Measurements from ENCODE around the gene PRRC2A. TPM values are rescaled to one million over a fixed set of nuclear protein-coding genes. Genes with fewer than 3 reads are reported as not detected.

PRRC2A gene
- total RNA-seq, 4 donors from 2014 or later, result 57.4 to 131 (median 73.7) TPM

DNA sequence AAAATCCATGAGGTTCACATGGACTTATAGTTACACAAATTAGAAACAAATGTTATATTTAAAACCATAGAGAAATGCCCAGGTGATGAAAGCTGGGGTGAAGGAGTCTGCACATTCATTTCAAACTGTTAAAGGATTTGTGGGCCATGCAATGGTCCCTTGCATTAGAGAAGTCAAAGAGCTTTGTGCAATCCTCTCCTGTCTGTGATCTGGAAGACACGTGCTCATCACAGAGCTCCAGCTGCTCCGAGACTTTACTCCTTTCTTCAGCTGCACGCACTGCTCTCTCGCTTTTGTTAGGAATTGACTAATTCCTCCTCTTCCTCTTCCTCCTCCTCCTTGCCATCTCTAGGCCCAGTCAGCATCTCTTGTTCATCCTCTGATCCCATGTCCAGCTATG, 9.5 kb upstream of the PRRC2A start:
- DNase-seq (ENCODE audit: low spot score in 2 of 2), result no peak
- no peak overlapping the region for H3K4me3 ChIP-seq (ENCODE audit: low read depth, poor library complexity, severe bottlenecking)
- WGBS, 2 donors, result 41 to 81% methylated on average over 4 of the region's 4 CpGs
- TF ChIP-seq, protein P1, sequence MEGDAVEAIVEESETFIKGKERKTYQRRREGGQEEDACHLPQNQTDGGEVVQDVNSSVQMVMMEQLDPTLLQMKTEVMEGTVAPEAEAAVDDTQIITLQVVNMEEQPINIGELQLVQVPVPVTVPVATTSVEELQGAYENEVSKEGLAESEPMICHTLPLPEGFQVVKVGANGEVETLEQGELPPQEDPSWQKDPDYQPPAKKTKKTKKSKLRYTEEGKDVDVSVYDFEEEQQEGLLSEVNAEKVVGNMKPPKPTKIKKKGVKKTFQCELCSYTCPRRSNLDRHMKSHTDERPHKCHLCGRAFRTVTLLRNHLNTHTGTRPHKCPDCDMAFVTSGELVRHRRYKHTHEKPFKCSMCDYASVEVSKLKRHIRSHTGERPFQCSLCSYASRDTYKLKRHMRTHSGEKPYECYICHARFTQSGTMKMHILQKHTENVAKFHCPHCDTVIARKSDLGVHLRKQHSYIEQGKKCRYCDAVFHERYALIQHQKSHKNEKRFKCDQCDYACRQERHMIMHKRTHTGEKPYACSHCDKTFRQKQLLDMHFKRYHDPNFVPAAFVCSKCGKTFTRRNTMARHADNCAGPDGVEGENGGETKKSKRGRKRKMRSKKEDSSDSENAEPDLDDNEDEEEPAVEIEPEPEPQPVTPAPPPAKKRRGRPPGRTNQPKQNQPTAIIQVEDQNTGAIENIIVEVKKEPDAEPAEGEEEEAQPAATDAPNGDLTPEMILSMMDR (IDR thresholded peaks at IDR 0.05), result no peak
- TF ChIP-seq POLR2A (IDR thresholded peaks at IDR 0.05), result no peak
- intact Hi-C loops (cut with DNase I; ENCODE audit: low total_unique reads), result no loop called here

DNA sequence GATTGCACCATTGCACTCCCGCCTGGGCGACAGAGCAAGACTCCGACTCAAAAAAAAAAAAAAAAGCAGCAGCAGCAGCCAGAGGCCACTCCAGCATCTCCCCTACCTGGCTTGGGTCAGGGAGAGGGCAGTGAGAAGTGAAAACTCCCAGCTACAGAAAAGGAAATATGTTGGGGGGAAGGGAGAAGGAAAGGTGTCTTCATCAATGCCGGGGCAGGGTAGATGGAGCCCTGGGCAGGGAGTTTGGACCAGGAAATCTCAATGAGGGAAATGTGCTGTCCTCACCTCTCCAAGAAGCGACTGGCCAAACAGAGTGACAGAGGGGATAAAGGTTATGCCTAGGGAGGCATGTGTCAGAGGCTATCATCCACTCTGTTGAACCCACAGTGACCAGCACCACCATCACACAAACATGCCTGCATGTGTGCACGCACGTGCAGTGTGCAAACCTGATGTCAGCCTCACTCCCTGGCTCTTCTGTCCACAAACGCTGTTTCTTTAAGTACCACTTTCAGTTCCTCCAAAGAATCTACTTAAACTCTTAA, 6.4 kb upstream of the PRRC2A start:
- TF ChIP-seq, protein P1 (IDR thresholded peaks at IDR 0.05), result no peak
- no peak for TF ChIP-seq POLR2A (IDR thresholded peaks at IDR 0.05)
- H3K4me3 ChIP-seq (ENCODE audit: low read depth, poor library complexity, severe bottlenecking), result no peak overlapping the region
- WGBS, 2 donors, result 72 to 84% methylated on average over 8 of the region's 8 CpGs
- DNase-seq (ENCODE audit: low spot score in 2 of 2), result no peak
- intact Hi-C loops (cut with DNase I; ENCODE audit: low total_unique reads), result no loop called here

DNA sequence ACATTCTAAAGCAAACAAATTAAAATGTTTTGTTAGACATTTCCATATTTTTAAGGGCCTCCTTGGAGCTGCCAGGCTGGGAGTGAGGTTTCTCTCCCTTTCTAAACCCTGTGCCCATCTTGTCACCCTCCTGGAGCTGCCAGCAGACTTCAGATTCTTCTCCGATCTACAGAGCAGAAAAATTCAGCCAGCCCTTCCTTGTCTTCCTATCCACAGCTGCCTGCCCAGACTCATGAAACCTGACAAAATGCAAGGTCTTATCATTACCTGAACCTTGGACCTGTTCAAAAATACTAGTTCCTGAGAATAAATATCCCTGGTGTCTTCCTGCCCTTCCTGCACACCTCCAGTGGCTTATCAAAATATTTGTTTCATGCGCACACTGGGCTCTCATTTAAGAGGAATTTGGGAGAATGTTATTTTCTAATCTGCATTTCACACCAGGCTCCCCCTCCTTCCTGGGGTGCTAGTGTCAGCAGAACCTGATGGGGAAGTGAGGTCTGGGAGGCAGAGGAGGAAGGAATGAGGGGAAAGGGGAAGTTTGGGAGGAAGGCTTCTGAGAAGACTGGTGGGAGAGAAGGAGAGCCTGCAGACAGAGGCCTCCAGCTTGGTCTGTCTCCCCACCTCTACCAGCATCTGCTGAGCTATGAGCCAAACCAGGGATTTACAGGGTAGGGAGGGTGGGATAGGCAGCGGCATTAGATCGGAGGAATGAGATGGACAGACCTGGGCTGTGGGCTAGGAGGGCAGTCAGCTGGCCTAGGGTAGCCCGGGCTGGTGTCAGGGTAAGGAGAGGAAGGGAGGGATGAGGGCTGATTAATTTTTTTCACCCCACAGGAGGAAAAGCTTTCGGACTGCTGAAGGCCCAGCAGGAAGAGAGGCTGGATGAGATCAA, 5.6 kb upstream of the PRRC2A start, which contains the start of gene AIF1:
TSS of gene AIF1 (plus strand) at position 551 of the 895 bp plus-strand sequence. CDS start at position 647, 96 bp downstream.
- no peak within 1 kb of the TSS for H3K4me3 ChIP-seq (ENCODE audit: low read depth, poor library complexity, severe bottlenecking)
- WGBS, 2 donors, result 63 to 77% methylated on average over 6 of the region's 6 CpGs
- no peak for TF ChIP-seq POLR2A (IDR thresholded peaks at IDR 0.05)
- TF ChIP-seq, protein P1 (IDR thresholded peaks at IDR 0.05), result no peak
- no peak for DNase-seq (ENCODE audit: low spot score in 2 of 2)
- intact Hi-C loops (cut with DNase I; ENCODE audit: low total_unique reads), result no loop called here

DNA sequence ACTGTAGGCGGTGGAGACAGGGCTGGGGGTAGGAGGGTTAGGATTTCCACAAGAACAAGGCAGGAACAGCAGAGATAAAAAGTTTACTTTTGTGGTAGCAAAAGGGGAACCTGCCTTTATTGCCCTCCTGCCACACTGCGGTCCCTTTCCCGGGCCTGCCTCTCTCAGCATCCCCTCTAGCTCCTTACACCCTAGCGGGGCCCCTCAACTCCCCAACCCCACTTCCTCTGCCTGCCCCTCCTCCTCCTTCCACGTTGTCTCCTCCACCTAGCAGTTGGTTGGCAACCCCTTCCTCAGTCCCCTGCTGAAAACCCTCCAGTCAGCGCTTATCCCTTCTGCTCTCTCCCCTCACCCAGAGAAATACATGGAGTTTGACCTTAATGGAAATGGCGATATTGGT, 4.8 kb upstream of the PRRC2A start:
- intact Hi-C loops (cut with DNase I; ENCODE audit: low total_unique reads), result no loop called here
- no peak for TF ChIP-seq POLR2A (IDR thresholded peaks at IDR 0.05)
- TF ChIP-seq, protein P1 (IDR thresholded peaks at IDR 0.05), result no peak
- DNase-seq (ENCODE audit: low spot score in 2 of 2), result no peak
- 60 to 62% methylated on average over 7 of the region's 7 CpGs for WGBS, 2 donors
- H3K4me3 ChIP-seq (ENCODE audit: low read depth, poor library complexity, severe bottlenecking), result no peak overlapping the region

DNA sequence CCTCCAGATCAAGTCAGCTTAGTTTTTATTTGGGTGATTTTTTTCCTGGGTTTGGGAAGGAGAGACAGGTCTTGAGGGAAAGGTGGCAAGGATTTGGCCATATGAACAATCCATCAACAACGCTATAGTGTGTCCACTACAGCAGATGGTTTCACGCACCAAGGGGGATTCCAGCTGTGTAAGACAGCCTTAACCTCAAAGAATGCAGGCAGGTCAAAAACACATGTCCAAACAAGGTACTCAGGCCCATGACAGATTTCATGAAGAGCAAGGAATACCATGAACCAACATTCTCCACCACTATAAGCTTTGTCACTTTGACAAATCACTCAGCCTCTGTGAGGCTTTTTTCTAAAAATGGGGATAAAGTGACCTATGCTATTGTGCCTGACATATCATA, 3.5 kb upstream of the PRRC2A start:
- no peak for TF ChIP-seq POLR2A (IDR thresholded peaks at IDR 0.05)
- TF ChIP-seq, protein P1 (IDR thresholded peaks at IDR 0.05), result no peak
- H3K4me3 ChIP-seq (ENCODE audit: low read depth, poor library complexity, severe bottlenecking), result no peak overlapping the region
- intact Hi-C loops (cut with DNase I; ENCODE audit: low total_unique reads), result no loop called here
- 81 to 86% methylated on average over 2 of the region's 2 CpGs for WGBS, 2 donors
- DNase-seq (ENCODE audit: low spot score in 2 of 2), result no peak

Measured in lower leg skin (tissue), 4 donors.